Right lung (tissue), 5 donors: ENCODE measurements around the gene RRP15. TPM values are rescaled to one million over a fixed set of nuclear protein-coding genes. Genes with fewer than 3 reads are reported as not detected.

Experiments
- DNase-seq, 2 donors: peaks; one replicate each; pipeline ENCODE4 v3.0.0-alpha.2; 2013
- polyA plus RNA-seq, 5 donors: library from polyadenylated mRNA; unstranded; fragments of 120-200 nt; gene quantifications; one replicate each; pipeline versions ENCODE4 v1.2.1 to v1.2.3, GENCODE V29; 2013; ENCODE audit warnings: inconsistent platforms in 1 of 5, low replicate concordance in 1 of 5; ENCODE audit not compliant: insufficient read length in 5 of 5, insufficient read depth in 1 of 5

The RRP15 gene
- polyA plus RNA-seq, 5 donors: 19.7 to 30.9 (median 27.7) TPM

GRCh38 chr1:218332416-218332815 is 47.3 kb downstream of the RRP15 start:
- DNase-seq: no peak

- peak; percentile 51 to 67 for DNase-seq
Observed at GRCh38 chr1:218336328-218336727, 51.2 kb downstream of the RRP15 start.

- DNase-seq: no peak
Observed at GRCh38 chr1:218339267-218339831, 54.3 kb downstream of the RRP15 start.

GRCh38 chr1:218341325-218341724 is 56.2 kb downstream of the RRP15 start:
- DNase-seq: no peak

- DNase-seq: no peak
Observed at GRCh38 chr1:218342091-218342490, 57.0 kb downstream of the RRP15 start.

DNA sequence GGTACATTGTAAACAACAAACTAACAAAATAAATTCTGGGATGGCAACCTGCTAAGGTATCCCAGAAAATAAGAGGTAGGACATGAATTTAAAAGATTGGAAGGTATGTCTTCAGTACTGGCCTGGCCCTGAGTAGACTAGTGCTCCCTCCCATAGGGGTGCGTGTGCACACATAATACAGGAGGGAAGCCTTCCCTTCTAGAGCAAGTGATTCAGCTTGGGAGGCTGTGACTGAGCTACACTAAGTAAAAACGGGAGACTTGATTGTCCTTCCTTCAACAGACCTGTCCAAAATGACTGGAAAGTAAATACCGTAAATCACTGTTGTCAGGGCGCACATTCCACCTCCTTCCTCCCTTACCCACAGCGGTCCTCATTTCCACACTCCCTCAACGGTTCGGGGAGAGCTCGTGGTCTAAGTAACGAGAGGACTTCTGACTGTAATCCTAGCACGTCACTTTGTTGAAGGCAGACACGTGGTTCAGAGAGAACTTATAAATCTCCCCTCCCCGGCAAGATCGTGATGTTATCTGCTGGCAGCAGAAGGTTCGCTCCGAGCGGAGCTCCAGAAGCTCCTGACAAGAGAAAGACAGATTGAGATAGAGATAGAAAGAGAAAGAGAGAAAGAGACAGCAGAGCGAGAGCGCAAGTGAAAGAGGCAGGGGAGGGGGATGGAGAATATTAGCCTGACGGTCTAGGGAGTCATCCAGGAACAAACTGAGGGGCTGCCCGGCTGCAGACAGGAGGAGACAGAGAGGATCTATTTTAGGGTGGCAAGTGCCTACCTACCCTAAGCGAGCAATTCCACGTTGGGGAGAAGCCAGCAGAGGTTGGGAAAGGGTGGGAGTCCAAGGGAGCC is 60.0 kb downstream of the RRP15 start, which contains the start of gene TGFB2:
TGFB2 (plus strand) TSS at position 523 of the 859 bp plus-strand sequence. CDS start 1,366 bp downstream, outside the sequence.
- DNase-seq: peak; percentile 81 to 87

GRCh38 chr1:218345673-218346390 is 60.7 kb downstream of the RRP15 start:
- DNase-seq: peak; percentile 76 to 83

DNA sequence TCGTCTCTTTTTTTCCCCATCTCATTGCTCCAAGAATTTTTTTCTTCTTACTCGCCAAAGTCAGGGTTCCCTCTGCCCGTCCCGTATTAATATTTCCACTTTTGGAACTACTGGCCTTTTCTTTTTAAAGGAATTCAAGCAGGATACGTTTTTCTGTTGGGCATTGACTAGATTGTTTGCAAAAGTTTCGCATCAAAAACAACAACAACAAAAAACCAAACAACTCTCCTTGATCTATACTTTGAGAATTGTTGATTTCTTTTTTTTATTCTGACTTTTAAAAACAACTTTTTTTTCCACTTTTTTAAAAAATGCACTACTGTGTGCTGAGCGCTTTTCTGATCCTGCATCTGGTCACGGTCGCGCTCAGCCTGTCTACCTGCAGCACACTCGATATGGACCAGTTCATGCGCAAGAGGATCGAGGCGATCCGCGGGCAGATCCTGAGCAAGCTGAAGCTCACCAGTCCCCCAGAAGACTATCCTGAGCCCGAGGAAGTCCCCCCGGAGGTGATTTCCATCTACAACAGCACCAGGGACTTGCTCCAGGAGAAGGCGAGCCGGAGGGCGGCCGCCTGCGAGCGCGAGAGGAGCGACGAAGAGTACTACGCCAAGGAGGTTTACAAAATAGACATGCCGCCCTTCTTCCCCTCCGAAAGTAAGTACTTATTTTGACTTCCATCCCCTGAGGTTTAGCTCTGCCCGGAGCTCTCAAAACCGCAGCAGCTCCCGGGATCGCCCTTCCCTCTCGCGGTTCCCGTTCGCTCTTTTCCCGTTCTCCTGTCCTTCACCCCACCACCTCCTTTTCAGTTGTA is 61.5 kb downstream of the RRP15 start:
- peak; percentile 37 to 51 for DNase-seq

GRCh38 chr1:218347336-218347722 is 62.2 kb downstream of the RRP15 start:
- peak in 1 of 2 donors; percentile 72 for DNase-seq

DNA sequence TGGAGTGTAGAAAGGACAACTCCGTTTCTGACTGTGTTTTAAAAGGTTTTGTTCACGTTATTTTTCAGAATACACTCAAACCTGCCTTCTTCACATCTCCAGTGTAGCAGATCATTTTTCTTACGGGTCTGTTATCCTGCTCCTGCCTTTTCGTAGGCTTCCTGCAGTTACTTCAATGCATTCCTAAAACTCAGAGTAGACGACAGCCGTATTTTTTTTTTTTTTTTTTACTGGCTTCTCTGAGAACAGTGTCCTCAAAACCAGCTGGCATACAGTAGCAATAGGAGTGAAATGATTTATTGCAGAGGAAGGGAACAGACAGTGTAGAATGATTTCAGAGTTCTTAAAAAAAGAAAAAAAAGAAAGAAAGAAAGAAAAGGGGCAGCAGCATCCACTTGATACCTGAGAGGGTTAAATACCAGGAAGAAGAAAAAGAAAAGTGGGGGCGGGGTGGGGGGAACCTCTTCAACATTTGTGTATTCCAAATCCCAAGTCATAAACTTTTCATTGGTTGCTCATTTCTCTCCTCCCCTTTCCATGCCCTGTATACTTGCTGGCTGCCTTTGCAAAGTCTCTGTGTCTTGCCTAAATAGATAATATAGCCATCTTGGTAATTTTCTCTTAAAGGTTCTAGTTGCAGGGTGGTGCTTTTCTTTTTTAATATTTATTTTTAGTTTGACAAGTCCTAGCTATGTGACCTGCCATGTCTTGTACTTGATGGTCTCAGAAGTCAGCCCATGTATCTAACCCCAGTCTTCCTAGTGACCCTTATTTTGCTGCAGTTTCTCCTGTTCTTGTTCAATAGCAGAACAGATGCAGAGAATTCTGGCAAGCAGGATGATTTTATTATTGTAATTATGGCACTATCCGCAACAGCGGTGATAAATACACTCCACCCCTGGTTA is 62.9 kb downstream of the RRP15 start:
- peak; percentile 75 to 86 for DNase-seq

DNA sequence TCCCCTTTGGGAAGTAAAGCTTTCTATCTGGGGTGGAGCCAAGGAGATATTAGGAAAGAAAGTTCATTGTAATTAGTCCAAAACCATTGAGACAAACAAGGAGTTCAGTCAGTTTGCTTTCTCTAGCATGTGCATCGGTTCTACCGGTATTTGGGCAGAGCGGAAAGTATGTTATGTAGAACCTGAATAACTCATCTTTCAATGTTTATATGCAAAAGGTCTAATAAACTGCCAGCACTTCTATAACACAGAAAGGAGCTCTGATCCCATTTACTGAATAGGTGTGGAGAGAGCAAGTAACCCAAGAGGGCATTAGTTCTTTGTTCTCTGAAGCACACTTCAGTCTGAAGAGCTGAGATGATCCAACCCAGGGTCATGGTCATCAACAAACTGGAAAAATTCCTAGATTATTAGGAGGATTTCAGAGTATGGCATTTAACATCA is 63.6 kb downstream of the RRP15 start:
- DNase-seq: no peak

GRCh38 chr1:218349348-218350034 is 64.4 kb downstream of the RRP15 start:
- no peak for DNase-seq

GRCh38 chr1:218350035-218350525 is 65.0 kb downstream of the RRP15 start:
- DNase-seq: no peak

DNA sequence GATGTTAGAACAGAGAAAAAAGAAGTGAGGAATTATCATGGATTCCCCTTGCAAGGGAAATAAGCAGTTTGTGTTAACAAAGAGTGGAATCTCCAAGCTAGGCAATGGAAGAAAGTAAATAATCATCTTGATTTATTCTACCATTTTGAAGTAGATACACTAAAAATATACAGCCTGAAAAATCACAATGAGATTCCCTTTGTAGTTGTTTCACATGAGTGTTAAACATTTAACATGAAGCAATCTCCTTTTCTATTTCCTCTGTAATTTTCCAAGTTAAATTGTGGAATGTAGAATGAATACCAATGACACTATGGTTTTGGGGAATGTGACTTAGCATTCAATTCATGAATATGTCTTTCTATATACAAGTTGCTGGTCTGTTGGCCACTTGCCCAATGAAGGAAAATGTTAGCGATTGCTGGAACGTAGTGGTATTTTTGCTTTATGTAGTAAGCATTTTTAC is 65.7 kb downstream of the RRP15 start:
- no peak for DNase-seq

- no peak for DNase-seq
Observed at GRCh38 chr1:218351391-218352074, 66.4 kb downstream of the RRP15 start.

DNA sequence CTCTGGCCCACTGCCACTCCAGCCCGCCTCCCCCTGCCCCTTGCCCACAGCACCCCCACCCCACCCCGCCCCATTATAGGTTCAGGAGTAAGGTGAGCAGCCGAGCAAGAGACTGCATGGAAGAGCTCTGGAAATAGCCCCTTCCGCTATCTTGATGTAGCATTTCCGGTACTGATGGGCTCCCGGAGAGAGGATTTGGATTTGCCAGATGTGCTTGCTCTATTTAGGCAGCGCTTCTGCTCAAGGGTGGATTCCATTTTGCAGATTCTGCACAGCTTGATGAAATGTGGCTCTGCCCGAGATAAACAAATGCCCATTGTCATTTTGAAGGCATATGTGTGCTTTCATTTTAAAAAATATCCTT is 67.0 kb downstream of the RRP15 start:
- DNase-seq: no peak

DNA sequence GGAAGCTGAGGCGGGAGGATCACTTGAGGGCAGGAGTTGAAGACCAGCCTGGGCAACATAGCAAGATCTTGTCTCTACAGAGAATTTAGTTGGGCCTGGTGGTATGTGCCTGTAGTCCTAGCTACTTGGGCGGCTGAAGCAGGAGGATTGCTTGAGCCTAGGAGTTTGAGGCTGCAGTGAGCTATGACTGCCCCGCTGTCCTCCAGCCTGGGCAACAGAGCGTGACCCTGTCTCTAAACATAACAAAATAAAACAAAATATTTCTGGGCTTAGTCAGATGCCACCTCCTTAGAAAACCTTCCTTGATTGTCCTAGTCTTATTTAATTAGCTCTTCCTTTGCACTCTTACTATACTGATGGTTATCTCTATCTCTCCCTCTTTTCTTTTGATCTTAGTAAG is 68.6 kb downstream of the RRP15 start:
- no peak for DNase-seq

DNA sequence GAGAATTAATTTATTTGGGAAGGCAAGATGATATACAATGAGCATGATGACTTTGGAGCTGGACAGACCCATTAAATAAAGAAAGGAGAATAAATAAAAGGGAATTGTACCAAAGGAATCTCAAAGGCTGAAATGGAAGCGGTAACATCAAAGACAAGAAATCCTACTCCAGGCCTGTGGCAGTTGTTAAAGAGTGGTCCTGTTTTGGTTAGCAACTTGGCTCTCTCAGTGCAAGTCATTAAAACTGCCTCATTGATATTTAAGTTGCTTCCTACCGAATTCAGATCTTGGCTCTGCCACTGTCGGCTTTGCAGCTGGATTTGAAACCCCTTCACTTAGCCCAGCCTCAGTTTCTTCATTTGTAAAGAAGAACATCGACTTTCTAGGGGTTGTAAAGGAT is 70.2 kb downstream of the RRP15 start:
- no peak for DNase-seq
